HG03045 (cell line): ENCODE results near the gene OR2T11.
"Not testable (repeated sequence)": the region's sequence is repeated elsewhere in the genome, so short reads cannot be mapped to it uniquely, and the experiment has no call there.

Source experiments
- ATAC-seq: cut with Tn5 transposase; IDR thresholded peaks from one replicate; pipeline ENCODE4 v1.9.1; 2021; ENCODE audit warnings: mild to moderate bottlenecking, moderate library complexity; ENCODE audit not compliant: unreplicated experiment

Gene OR2T11, protein sequence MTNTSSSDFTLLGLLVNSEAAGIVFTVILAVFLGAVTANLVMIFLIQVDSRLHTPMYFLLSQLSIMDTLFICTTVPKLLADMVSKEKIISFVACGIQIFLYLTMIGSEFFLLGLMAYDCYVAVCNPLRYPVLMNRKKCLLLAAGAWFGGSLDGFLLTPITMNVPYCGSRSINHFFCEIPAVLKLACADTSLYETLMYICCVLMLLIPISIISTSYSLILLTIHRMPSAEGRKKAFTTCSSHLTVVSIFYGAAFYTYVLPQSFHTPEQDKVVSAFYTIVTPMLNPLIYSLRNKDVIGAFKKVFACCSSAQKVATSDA

DNA sequence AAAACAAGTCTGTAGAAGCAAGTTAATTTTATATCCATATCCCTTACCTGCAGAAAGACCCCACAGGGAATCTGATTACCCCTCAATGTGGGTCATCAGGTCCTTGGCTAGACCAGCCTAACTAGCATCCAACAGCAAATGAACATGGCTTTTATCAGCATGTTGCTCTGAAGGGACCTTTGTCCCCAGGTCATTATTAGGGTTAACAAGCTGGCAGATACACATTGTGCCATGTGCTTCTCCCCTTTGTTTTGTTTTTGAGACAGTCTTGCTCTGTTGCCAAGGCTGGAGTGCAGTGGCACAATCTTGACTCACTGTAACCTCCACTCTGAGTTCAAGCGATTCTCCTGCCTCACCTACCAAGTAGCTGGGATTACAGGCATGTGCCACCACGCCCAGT, at the start of gene OR2T11:
TSS of gene OR2T11 (minus strand) at position 101 of the 400 bp plus-strand sequence. CDS start 7,963 bp downstream, outside the sequence.
- not testable (repeated sequence) for ATAC-seq

DNA sequence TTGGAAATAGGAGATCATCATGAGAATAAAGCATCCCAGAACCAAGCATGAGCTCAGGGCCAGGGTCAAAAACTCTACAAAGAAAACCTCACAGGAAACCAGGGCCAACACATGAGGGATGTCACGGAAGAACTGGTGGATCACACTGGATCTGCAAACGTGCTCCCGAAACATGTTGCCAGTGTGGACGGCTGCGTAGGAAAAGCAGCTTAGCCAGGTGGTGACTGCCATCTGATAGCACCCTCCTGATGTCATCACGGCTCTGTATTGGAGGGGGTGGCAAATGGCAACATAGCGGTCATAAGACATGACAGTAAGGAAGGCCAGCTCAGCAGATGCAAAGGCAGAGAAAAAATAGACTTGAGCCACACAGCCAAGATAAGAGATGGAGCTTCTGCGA, 46.8 kb upstream of the OR2T11 start:
- no peak for ATAC-seq

DNA sequence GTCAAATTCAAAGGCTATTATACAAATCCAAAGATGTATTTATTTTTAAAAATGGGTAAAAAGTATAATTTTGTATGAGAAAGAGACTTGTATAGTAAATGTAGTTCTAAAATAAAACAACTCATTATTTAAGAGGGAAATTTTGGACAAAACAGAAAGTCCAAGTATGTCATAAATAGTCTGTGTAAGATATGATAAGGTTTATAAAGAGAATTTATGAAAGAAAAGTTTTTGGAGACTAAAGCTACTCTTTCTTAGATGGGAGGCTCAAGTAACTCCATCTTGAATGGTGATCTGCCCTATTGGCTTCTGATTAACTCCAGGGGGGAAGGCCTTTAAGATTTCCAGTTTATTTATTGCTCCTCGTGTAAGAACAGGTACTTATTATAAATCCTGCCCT, 35.1 kb upstream of the OR2T11 start:
- ATAC-seq = no peak

DNA sequence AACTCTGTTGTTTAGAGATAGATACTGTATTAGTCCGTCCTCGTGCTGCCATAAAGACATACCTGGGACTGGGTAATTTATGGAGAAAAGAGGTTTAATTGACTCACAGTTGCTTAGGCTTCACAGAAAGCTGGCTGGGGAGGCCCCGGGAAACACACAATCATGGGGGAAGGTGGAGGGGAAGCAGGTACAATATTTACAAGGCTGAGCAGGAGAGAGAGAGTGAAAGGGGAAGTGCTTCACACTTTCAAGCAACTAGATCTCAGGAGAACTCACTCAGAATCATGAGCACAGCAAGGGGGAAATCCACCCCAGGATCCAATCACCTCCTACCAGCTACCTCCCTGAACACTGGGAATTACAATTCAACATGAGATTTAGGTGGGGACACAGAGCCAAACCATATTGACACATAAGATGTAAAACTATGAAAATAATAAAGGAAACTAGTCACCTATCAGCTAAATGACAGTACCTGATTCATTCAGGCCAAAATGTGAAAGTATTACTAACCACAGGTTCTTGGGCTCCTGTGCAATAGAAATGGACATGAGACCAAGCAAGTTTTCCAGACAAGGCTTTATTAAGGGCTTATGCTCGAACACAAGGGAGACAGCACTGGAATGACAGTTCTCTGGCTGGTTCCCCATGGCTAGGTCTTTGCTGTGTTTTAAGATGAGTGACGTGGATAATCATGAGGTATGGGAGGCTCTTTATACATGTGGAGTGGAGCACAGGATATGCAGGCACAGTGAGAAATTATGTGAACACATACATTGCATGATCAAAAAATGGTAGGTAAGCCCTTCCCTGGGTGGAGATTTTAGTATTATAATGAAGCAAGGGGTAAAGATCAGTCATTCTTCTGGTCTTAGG, 28.8 kb upstream of the OR2T11 start:
- ATAC-seq = peak; percentile 94

DNA sequence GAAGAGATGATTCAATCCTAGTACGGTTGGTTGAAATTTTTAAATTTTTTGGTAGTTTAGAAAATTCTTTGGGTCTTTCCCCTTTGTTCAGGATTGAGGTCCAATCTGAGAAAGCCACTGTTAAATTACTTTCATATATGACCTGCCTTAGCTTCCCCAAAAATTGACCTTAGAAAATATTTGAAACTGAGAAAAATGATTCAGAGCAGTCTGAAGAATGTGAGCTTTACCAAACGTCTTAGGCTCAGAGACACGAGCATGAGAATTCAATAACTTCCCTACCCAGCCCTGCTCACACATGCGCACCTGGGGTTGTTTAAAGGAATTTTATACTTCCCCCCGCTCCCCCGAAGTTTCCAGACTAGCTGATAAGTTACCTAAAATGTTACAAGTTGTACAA, 21.9 kb upstream of the OR2T11 start:
- ATAC-seq = not testable (repeated sequence)

DNA sequence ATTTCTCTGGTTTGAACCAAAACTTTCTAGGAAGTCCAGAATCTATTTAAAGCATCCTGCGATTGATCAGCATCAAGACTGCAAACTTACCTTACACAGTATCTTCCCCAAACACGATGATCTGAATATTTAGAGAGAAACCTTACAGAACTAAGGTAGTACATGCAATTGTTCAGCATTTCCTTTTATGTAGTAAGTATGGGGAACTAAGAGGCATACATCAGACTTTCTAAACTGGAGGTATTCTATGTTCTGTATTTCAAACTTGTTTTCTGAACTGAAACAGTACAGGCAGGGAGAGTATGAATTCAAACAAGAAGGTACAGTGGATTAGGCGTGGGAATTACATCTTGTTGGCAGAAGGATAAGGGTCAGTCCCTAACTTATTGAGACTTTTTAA, 20.5 kb upstream of the OR2T11 start, which contains the start of gene OR2T27:
TSS of gene OR2T27 (minus strand) at position 175 of the 400 bp plus-strand sequence. CDS start 4,644 bp downstream, outside the sequence.
- not testable (repeated sequence) for ATAC-seq

DNA sequence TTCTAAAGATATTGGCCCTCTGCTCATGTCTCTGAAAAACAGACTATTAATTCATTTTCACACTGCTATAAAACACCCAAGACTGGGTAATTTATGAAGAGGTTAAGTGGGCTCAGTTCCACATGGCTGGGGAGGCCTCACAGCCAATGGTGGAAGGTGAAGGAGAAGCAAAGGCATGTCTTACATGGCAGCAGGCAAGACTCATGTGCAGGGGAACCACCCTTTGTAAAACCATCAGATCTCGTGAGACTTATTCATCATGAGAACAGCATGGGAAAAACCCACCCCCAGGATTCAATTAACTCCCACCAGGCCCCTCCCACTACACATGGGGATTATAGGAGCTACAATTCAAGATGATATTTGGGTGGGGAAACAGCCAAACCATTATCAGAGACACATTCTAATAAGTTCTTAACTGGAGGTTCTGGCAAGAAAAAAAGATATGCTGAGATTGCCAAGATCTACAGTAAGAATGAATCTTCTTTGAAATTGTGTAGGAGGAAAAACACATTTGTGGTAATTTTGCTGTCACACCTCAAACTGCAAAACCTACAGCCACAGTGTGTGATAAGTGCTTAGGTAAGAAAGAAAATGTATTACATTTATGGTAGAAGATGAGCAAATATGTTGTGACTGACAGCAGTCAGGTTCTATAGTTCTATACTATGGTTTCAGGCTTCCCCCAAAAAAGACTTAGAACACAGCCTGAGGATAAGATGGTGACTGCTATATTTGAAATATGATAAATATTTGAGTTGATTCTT, 14.1 kb upstream of the OR2T11 start:
- not testable (repeated sequence) for ATAC-seq

DNA sequence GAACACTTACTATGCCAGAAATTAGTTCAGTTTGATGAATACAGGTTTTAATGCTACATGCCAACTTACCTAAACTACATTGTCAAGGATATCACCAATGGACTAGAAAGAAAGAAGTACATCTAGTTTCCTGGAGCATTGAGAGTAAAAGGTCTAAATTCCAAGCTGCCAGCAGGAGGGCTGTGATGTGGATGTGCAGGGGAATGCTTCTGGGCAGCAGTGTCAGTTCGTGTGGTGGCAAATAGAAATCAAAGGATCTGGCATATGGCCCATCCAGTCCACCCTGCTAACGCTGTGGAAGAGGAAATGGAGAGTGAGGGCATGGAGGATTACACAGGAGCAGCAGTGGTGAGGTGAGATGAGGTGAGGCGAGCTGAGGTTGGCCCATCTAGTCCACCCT, 10.3 kb upstream of the OR2T11 start, which contains the start of gene OR2T35:
TSS of gene OR2T35 (minus strand) at position 101 of the 400 bp plus-strand sequence. CDS start 6,020 bp downstream, outside the sequence.
- not testable (repeated sequence) for ATAC-seq

DNA sequence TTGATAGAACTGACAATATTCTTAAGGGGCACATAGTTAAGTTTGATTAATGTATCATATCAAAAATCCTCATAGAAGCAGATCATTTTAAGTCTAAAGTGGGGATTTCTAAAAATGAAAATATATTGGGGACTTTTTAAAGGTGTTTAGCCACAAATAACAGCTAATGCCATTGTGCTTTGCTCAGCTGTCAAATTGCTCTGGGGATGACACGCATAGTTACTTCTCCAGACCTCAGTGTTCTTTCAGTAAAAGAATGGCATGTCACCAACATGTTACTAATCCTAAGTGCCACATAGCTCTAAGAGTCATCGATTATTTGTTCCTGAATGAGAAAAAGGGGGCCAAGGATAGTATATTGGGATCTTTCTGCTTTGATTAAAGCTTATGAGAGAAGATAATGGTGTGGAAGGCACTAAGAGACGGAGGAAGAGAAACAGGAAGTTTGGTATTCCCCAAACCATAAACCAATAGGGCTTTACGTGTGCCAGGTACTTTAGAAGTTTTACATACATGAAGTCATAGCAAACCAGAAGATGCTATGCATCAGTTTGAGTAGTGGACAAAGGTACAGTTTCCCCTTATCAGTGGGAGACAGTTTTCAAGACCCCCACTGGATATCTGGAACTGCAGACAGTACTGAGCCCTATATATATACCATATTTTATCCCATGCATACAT, 8.2 kb upstream of the OR2T11 start:
- peak; percentile 73 for ATAC-seq

DNA sequence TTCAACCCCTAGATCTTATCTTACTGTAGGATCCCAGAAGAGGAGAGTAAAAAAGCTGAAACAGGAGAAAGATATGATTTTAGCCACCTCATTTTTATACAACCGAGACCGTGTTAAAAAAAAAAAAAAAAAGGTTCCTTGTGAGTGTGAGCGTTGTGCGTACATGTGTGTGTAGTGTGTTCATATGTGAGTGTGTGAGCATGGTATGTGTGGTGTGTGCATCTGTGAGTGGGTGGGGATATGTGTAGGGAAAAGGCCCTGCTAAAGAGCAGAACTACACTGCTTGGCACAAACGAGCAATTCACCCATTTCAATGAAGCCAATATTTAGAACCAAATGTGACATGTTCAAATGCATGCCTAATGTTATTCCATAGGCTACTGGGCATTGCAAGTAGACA, 6.7 kb upstream of the OR2T11 start:
- ATAC-seq = not testable (repeated sequence)

DNA sequence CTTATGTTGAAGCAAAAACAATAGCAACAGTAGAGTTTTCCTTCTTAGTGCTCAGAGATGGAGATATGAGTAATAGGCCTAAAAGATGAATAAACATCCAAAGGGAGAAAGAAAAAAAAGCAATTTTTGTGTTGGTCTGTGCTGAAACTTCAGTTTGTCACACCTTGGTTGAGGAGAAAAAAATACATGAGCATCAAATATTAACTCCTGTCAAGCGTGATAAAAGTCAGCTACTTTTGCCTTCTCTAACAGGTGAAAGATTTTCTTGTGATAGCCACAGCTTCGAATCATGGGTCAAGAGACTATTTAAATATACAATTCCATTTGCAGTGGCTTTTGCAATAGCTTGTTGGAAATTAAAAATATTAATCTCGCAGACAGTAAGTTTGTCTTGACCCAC, 6.0 kb upstream of the OR2T11 start:
- ATAC-seq = not testable (repeated sequence)

DNA sequence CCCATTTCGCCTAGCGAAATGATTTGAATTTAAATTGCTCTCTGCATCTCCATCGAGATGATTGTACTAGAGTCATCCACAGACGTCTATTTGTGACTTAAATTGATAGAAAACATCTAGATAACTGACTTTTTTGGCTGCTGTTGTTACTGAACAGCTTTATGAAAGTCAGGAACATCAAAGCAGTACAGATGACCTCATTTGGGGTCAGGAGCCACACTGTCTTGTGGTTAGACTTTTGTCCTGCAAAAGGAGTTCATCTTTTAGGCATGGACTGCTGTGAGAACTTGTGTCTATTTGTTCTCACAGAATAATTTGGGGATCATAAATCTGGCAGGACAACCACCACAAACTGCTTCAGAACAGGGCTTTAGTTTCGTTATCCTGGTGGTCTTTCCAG, 4.8 kb upstream of the OR2T11 start:
- ATAC-seq = peak; percentile 42

DNA sequence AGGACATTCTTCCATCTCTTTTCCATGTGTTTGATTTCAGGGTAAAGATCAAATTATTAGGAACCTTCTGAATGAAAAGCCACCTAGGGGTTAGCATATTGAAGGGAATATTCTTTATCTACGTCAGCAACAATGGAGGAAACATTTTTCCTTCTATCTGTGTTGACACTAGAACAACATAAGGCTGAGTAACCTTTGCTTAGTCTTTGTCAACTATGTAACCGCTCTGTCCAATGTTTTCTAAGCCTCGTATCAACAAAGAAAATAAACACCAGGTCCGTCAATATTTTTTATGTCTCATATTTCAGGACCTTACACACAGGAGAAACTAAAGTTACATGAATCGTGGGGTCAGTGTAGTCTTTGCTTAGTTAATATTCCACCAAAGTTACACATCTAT, 1.7 kb upstream of the OR2T11 start:
- ATAC-seq = not testable (repeated sequence)

DNA sequence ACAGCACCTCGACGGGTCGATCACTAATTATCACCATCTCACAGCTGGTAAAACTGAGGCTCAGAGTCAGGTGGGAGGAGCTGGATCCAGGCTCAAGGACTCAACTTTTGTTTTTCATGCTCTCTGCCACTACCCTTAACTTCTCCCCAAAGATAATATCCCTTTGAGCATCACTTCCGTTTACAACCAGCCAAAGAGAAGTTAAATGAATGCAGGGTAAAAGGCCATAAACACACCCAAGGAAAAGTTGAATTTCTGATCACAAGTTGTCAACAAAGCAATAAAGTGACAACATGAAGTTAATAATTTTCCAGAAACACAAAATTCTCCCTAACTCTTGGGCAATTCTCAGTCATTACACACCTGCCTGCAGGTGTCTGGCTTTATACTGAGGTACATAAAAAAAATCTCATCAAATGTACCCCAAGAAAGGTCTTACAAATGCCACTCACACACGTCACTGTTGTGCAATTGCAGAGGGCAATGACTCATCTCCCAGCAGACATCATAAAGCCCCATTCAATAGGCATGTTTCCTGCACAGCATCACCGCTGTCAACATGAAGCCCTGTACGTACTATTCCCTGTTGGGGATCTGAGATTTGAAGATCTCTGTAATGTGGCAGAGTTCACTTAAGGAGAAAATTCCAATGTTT, 3.4 kb downstream of the OR2T11 start:
- no peak for ATAC-seq

DNA sequence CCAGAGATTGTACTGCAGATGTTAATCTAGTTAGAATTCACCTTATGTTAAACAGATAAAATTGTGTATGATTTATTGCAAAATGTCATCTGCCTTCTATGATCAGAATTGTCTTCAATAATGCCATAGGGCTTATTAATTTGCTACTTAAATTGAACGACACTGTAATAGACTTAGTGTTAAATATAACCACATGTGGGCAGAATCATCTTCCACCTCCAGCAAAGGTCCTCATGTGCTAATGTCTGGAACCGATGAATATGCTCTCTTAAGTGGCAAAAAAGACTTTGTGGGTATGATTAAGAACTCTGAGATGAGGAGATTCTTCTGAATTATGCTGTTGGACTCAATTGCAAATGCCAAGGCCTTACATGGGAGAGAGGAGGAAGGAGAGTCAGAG, 4.3 kb downstream of the OR2T11 start:
- ATAC-seq = no peak

DNA sequence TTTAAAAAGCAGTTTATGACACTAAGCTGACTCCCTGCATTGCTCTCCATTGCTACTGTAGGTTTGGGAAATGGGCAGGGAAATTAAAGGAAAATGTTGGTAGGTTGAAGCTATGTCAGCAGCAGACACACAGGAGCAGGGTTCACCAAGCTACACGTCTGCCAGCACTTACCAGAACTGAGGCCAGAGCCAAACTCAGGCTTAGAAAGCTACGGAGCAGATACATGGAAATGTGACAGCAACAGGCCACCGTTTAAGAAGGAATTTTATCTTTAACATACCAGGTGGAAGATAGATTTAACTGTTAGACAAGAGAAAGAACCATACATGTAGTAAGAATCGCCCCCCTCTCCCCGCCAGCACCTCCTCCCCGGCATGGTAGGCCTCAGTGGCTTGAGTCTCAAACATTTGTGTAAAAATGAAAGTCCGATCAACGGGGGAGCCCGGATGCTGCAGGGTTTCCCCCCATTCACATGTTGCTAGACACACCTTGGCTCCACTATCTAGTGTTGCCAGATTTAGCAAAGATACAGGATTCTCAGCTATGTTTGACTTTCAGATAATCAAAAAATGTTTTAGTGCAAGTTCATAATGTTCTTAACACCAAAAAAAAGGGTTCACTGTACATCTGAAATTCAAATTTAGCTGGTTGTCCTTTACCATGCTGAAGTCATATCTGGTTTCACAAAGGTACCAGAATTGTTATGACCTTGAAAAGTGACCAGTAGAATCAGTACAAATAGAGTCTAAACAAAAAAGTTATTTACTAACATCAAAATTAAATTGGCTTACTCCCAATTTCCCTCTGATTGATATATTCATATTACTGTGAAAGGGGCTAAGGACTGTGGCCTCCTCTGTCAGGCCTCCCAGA, 6.7 kb downstream of the OR2T11 start:
- ATAC-seq = peak; percentile 91

DNA sequence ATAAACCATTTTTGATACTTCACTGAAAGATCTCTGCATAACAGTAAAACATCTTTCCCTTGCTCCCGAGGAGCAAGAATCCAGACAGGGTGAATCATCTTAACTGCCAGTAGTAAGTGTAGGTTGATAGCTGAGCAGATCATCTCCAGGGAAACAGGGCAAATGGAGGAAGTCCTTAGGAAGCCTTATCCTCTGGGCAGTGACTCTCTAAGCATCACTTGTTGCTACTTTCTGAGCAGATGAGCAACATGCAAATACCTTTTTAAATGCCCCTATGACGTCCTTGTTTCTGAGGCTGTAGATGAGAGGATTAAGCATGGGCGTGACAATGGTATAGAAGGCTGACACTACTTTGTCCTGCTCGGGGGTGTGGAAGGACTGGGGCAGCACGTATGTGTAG, 8.9 kb downstream of the OR2T11 start:
- no peak for ATAC-seq

DNA sequence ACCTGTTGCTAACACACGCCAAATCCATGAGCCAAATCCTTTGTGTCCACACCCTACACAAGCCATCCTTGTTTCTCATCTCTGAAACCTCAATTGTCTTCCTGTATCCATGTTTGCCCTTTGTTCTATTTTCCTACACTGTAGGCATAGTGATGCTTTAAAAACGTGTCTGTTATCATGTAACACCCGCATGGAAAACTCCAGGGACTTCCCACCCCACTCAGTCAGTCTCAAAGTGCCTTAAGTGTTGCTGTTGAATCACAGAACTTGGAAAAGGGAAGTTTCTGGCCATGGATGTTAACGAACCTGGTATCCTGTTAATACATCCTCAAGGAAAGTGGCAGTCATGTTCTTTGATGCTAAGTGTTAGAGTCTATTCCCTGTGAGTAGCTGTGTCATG, 9.7 kb downstream of the OR2T11 start:
- no peak for ATAC-seq

DNA sequence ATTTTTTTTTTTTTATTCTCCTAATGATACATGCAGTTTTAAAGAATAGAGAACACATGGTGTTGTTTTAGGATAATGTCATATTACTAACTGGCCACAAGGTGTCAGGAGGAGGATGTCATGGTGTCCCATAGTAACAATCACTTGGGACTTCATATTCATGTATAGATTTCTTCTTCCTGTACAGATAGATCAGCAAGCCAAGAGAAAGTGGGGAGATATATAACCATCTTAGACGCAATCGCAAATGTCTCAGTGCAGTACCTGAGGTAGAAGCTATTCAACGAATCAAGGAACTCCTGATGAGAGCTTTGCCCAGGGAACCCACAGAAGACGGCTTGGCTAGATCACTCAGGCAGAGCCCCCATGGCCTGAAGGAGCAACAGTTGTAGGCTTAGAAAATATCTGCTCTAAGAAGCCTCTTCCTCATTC, 12.3 kb downstream of the OR2T11 start:
- peak; percentile 92 for ATAC-seq
